Heart left ventricle (tissue), 13 donors: ENCODE data around the gene TMEM181.

ENCODE experiments used
- CTCF ChIP-seq, 12 donors: fragments of 200-600 bp; sonication (generic) in 4 of 12; IDR thresholded peaks; one replicate each; pipeline versions ENCODE4 v1.5.0 to v1.8.0; 2018 to 2022; ENCODE audit warnings: antibody characterized with exemption in 12 of 12, mild to moderate bottlenecking in 5 of 12
- POLR2A ChIP-seq, 2 donors: fragments of 450-650 bp; IDR thresholded peaks; one replicate each; pipeline ENCODE4 v1.6.1; 2017; ENCODE audit warnings: antibody characterized with exemption in 2 of 2, mild to moderate bottlenecking in 2 of 2, moderate library complexity in 2 of 2
- donor health status: ischemic (EF 13 %, LVEDD 7.1; RV severe dilation, severe dysfunction).
- donor health status: DM: no; HTN: yes; CAD: no.
- donor health status: DM: no; HTN: no; CAD: no.
- donor health status: ischemic (EF 25% LVEDD 6.9; RV normal size, moderate dysfunction).
- donor health status: ischemic (EF 25% LVEDD 5.7; RV mildly dilated, moderate dysfunction).
- donor health status: ischemic (EF 35%, LVEDD 5.7; RV mildly dilated, moderate dysfunction).
- donor health status: nonischemic (EF 11% LVEDD 7.7; RV severe dilation, severe dysfunction).
- donor health status: DM: yes; HTN: yes; CAD: no.
- donor health status: PGD.
- donor health status: ischemic (EF 29% LVEDD 5.4; RV normal size, mild dysfunction).
- donor health status: nonischemic (EF 23%, LVEDD 6.1; RV moderate dilation, normal function).

DNA sequence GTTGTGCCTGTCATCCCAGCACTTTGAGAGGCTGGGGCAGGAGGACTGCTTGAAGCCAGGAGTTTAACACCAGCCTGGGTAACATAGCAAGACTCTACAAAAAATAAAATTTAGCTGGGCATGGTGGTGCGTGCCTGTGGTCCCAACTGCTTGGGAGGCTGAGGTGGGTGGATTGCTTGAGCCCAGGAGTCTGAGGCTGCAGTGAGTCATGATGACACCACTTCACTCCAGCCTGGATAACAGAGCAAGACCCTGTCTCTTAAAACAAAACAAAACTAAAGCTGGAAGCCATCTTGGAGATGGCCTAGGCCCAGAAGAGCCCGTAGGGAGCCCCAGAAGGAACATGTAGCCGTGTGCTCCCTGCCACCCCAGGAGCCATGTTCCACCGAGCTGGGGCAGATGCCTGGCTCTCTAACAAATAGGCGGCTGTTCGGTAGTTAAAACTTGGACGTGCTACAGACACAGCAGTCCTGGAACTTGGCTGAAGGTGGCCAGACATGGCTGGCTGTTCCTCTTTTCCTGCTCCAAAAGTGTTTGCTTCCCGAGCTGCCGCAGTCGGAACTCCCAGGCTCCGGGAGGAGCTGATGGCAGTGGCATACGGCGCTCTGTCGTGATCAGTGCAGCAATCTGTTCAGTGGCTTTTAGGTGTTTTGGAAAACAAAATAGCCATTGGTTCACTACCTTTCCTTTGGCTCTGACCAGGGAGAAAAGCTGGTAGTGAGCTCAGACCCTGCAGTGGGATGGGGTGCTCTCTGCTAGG is 47.7 kb downstream of the TMEM181 start:
- TF ChIP-seq CTCF (IDR thresholded peaks at IDR 0.05) (no peak), POLR2A (IDR thresholded peaks at IDR 0.05) (no peak)
